Fibroblast of pulmonary artery (primary cell): Measurements from ENCODE around the gene IFNA8.

Experiments used
- DNase-seq: peaks from one replicate; pipeline ENCODE4 v3.0.0-alpha.2; 2010; ENCODE audit warnings: low read depth
- H3K4me3 ChIP-seq: replicated peaks from 2 replicates; pipeline ENCODE4 v1.5.1; 2011; ENCODE audit warnings: low read depth, mild to moderate bottlenecking, control low read depth, low read length, moderate library complexity
- CTCF ChIP-seq: IDR thresholded peaks from 2 replicates; pipeline ENCODE4 v1.5.1; 2011; ENCODE audit warnings: mild to moderate bottlenecking, control low read depth, low read length, inconsistent platforms; ENCODE audit errors: missing control alignments

The IFNA8 gene

GRCh38 chr9:21450733-21451394 is 41.9 kb downstream of the IFNA8 start:
- TF ChIP-seq CTCF, result no peak
- DNase-seq, result peak; percentile 55
- no peak overlapping the region for H3K4me3 ChIP-seq

GRCh38 chr9:21452681-21453080 is 43.8 kb downstream of the IFNA8 start:
- DNase-seq, result no peak
- no peak overlapping the region for H3K4me3 ChIP-seq
- no peak for TF ChIP-seq CTCF

GRCh38 chr9:21454149-21454548 is 45.2 kb downstream of the IFNA8 start:
- H3K4me3 ChIP-seq, result no peak overlapping the region
- DNase-seq, result peak; percentile 58
- no peak for TF ChIP-seq CTCF

- H3K4me3 ChIP-seq, result no peak overlapping the region
- peak; percentile 63 for DNase-seq
- peak; percentile 83 for TF ChIP-seq CTCF
Measured at GRCh38 chr9:21455320-21455719, 46.4 kb downstream of the IFNA8 start.
